ENCODE data around the gene VWA1. TPM values are rescaled to one million over a fixed set of nuclear protein-coding genes. Genes with fewer than 3 reads are reported as not detected.
A peak's percentile ranks its signal among the peaks of the same experiment; 100 is the strongest.
"Not testable (repeated sequence)": the region's sequence is repeated elsewhere in the genome, so short reads cannot be mapped to it uniquely, and the experiment has no call there.

Gene VWA1
- total RNA-seq, 1 donor from 2014 or later, result 58.7 TPM

GRCh38 chr1:1461721-1462317 lies 26.3 kb downstream of the VWA1 start:
- peak overlapping the region; percentile 34 for H3K4me3 ChIP-seq
- intact Hi-C loops (cut with DNase I), result no loop called here
- H3K4me1 ChIP-seq, result peaks cover 6% of the 10 kb centered on the region
- peak overlapping the region; percentile 63 for H3K27ac ChIP-seq
- H3K27me3 ChIP-seq (ENCODE audit: low read depth), result no peaks in the 10 kb centered on the region
- TF ChIP-seq CTCF (IDR thresholded peaks at IDR 0.05), result no peak
- ATAC-seq, result peak; percentile 25 to 27
- DNase-seq, result no peak
- no peaks in the 10 kb centered on the region for H3K36me3 ChIP-seq
- H3K9me3 ChIP-seq, result no peaks in the 10 kb centered on the region

GRCh38 chr1:1462318-1462966 lies 27.0 kb downstream of the VWA1 start:
- ATAC-seq (peak; percentile 94 to 97), DNase-seq (peak; percentile 87)
- H3K4me3 ChIP-seq, result peak overlapping the region; percentile 34
- peak overlapping the region; percentile 63 for H3K27ac ChIP-seq
- intact Hi-C loops (cut with DNase I), result no loop called here
- no peak for TF ChIP-seq CTCF (IDR thresholded peaks at IDR 0.05)
- H3K27me3 ChIP-seq (ENCODE audit: low read depth), result no peaks in the 10 kb centered on the region
- H3K4me1 ChIP-seq, result peaks cover 6% of the 10 kb centered on the region
- H3K9me3 ChIP-seq, result no peaks in the 10 kb centered on the region
- no peaks in the 10 kb centered on the region for H3K36me3 ChIP-seq

DNA sequence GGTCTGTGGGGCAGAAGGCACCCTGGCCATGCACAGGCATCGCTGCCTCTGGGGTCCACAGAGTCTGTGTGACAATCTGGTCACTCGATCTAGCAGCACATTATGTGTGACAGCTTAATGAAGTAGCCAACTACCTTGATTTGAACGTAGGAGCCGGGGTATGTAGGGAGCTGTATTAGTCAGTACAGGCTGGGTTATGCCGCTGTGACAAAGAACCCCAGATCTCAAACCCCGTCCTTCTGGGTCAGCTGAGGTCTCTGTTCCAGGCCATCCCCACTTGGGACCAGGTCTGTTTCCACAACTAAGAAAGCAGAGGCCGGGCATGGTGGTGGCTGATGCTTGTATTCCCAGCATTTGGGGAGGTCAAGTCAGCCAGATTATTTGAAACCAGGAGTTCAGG lies 27.8 kb downstream of the VWA1 start:
- DNase-seq, result no peak
- ATAC-seq, result no peak
- no peak overlapping the region for H3K4me3 ChIP-seq
- H3K27me3 ChIP-seq (ENCODE audit: low read depth), result no peaks in the 10 kb centered on the region
- no peaks in the 10 kb centered on the region for H3K9me3 ChIP-seq
- H3K27ac ChIP-seq, result no peak overlapping the region
- H3K4me1 ChIP-seq, result peaks cover 6% of the 10 kb centered on the region
- H3K36me3 ChIP-seq, result no peaks in the 10 kb centered on the region
- TF ChIP-seq CTCF (IDR thresholded peaks at IDR 0.05), result no peak
- intact Hi-C loops (cut with DNase I), result no loop called here

DNA sequence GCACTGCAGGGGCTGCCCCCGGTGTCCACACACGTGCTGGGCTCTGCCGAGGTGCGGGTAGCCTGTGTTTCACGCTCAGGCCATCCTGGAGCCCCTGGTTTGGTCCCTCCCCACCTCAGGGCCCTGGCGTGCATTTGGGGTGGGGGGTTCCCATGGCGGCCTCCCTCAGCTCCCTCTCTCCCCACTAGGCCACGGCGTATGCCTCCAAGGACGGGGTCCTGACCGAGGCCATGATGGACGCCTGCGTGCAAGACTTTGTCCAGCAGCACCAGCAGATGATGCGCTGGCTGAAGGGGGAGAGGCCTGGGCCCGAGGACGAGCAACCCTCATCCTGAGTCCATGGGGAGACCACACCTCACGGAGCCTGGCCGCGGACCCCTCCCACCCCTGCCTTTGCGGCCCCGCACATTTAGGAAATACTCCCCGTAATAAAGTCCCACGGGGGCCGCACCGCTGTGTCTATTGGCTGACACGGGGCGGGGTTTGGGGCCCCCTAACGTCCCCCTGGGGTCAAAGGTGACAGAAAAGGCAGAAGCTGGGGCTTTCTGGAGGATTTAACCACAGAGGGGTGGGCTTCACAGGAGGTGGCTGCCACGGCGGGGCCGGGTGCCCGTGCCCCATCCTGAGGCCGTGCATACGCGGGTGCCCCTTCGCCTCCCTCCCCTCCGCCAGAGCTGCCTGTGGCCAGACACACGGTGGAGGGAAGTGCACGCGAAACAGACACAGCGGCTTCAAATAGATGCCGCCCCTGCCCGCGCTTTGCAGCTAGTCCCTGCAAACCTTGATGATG lies 32.9 kb downstream of the VWA1 start:
- H3K27me3 ChIP-seq (ENCODE audit: low read depth); H3K9me3 ChIP-seq; DNase-seq; ATAC-seq; H3K4me3 ChIP-seq; H3K36me3 ChIP-seq; intact Hi-C loops (cut with DNase I); H3K27ac ChIP-seq: not testable (repeated sequence)
- H3K4me1 ChIP-seq, result peaks cover 19% of the 10 kb centered on the region

- peak overlapping the region; percentile 85 for H3K27ac ChIP-seq
- H3K4me1 ChIP-seq, result peaks cover 21% of the 10 kb centered on the region
- no peaks in the 10 kb centered on the region for H3K27me3 ChIP-seq (ENCODE audit: low read depth)
- no peaks in the 10 kb centered on the region for H3K36me3 ChIP-seq
- TF ChIP-seq CTCF (IDR thresholded peaks at IDR 0.05), result no peak
- intact Hi-C loops (cut with DNase I), result no loop called here
- peak overlapping the region; percentile 86 for H3K4me3 ChIP-seq
- H3K9me3 ChIP-seq, result no peaks in the 10 kb centered on the region
- ATAC-seq (peak in 1 of 2 donors; percentile 25), DNase-seq (no peak)
These were observed 35.3 kb downstream of the VWA1 start for GRCh38 chr1:1470626-1471388.

Measured in lower lobe of right lung (tissue), 2 donors.